GM19023 (cell line): ENCODE data around the gene GET4.
"Not testable (repeated sequence)": the region's sequence is repeated elsewhere in the genome, so short reads cannot be mapped to it uniquely, and the experiment has no call there.

Experiments used
- ATAC-seq: cut with Tn5 transposase; IDR thresholded peaks from one replicate; pipeline ENCODE4 v1.9.1; 2021; ENCODE audit warnings: mild to moderate bottlenecking, moderate library complexity; ENCODE audit not compliant: unreplicated experiment

Gene GET4

DNA sequence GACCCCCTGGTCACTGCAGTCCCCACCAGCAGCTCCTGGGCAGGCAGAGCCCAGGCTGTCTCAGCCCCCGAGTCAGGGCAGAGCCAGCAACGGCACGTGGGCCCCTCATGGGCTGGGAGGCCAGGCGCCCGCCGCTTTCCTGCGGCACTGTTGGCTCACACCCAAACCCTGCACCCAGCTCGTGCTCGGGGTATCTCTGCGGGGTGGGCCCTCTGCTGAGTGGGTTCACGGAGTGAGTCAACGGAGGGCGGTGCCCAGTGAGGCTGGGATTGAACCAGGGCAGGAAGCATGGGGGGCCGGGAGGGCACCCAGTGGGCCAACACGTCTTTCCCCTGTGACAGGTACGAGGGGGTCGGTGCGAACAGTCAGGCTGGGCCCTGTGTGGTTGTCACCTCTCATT is 49.2 kb downstream of the GET4 start:
- ATAC-seq = no peak

DNA sequence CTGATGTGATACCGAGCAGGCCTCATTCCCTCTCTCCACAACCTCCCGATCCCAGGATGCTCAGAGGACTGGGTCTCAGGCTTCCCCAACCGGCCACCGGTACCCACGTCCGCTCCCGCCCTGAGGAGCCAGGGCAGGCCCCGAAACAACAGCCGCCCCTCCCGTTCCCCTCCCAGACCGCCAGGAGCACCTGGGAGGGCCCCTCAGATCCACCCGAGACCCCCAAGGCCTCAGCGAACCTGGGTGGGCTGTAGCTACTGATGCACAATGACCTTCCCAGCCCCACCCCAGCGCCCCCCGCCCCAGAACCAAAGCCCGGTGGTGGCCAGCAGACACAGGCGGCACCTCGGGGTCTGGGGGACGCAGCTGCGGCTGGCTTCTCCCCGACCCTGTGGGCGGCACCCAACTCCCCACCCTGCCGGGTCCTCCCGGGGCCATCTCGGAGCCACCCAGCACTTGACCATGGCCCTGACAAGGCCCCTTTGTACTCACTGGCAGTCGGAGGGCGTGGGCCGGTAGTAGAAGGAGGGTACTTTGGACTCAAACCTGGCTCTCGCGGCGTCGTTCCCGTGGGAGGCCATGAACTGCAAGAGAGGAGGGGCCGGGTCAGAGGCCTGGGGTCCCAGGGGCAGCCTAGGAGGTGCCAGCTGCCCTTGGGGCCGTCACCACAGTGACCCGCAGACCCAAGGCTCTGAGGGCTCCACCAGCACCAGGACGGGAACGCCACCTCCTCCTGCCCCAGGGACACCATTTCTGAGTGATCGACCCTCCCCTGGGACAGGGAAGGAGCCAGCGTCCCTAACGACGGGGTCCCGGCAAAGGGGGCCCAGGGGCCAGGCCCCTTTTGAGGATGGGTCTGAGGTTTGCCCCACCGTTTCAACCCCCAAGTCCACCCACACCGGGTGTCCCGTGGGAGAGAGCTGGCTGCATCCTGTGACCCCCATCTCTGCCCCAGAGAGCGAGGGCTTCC is 50.0 kb downstream of the GET4 start:
- no peak for ATAC-seq

DNA sequence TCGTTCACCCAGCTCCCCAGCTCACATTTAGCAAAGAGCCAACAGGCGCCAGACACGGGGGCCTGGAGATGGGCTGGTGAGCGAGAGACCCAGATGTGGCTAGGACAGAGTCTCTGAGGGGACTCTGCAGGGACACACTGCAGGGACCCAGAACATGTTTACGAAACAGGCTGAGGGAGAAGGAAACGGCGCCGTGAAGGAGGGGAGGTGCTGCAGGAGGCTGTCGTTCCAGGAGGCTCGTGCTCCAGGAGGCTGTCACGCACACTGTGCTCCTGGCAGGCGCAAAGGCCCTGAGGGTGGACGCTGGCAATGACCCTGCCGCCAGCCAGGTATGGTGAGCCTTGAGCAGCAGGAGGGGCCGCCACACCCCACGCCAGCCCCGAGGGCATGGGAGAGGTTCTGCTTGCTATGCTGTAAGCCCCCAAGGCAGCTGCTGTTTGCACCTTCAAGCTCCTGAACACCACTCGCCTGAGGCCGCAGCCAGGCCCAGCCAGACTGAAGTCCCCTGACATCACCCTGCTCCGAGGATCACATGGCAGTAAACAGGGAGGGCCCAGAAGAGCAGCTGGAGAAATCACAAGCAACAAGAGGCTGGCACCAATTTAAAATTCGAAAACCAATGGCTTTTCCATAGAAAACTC is 50.8 kb downstream of the GET4 start:
- no peak for ATAC-seq

DNA sequence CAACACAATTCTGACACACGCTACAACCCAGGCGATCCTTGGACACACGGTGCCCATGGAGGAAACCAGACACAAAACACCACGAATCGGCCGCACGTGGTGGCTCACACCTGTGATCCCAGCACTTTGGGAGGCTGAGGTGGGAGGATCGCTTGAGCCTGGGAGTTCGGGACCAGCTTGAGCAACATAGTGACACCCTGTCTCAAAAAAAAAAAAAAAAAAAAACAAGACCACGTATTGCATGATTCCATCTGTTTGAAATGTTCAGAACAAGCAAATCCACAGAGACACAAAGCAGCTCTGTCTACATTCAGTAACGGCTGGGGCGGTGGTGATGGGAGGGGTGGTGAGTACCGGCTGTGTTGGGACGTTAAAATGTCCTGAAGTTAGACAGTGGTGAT is 53.0 kb downstream of the GET4 start:
- no peak for ATAC-seq

DNA sequence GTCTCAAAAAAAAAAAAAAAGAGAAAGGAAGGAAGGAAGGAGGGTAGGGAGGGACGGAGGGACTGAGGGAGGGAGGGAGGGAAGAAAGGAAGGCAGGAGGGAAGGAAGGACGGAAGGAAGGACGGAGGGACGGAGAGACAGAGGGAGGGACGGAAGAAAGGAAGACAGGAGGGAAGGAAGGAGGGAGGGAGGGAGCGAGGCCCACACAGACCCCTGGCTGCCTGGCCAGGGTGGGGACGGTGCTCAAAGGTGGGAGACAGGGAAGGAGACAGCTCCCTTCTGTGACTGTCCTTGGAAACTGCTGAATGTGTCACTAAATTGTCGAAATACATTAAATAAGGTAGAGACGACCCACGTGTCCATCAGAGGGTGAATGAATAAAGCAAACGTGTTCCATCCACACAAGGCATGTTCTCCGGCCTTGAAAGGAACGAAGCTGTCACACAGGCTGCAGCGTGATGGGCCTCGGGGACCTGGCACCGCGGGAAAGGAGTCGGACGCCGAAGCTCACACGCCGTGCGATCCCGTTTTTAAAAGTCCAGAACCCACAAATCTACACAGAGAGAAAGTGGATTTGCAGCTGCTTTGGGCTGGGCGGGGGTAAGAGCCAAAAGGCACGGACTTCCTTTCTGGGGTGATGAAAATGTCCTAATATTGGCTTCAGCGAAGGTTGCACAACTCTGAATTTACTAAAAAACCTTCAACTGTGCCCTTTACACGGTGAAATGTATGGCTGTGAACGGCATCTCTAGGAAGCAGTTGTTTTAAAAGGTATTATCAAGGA is 54.8 kb downstream of the GET4 start:
- no peak for ATAC-seq

DNA sequence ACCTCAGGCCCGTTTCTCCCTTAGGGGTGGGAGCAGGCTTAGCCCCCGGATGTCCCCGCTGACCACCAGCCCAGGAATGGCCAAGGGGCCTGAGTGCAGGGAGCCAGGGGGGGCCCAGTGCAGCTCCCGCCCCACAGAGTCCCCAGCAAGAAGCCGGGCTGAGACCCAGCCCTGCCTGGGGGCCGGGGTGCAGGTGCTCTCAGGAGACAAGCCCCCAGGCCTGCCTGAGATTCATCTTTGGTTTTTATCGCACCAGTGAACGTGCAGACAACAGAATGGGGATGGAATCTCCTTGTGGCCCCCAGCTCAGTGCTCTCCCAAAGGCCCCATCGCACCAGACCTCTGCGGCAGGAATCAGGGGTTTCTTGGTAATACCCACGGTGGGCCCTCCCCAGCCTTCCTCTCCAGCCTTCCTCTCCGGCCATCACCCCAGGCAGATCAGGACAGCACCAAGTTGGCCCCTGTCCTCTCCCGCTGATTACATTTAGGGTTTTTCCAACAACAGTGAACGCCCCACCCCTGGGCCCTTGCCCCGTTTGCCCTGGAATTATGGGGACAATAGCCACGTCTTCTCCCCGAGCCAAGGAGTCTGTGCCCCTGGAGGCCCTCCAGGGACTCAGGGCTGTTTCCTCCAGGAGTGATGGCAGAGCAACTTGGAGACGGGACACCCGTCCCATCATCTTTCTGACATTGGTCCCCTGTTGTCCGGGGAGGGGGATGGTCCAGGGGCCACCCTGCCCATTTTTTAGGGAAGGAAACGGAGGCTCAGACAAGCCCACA is 55.7 kb downstream of the GET4 start:
- no peak for ATAC-seq

DNA sequence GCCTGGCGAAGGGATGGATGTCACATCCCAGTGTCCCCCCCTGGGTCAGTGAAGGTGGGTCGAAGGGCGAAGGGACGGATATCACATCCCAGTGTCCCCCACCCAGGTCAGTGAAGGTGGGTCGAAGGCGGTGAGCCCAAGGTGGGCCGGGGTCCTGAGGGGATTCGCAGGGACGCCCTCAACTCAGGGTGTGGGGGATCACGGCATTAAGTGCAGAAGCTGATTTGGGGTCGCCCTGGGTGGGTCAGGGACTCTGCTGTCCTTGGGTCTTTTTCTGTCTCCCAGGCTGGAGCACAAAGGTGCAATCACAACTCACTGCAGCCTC is 56.3 kb downstream of the GET4 start:
- ATAC-seq = no peak

DNA sequence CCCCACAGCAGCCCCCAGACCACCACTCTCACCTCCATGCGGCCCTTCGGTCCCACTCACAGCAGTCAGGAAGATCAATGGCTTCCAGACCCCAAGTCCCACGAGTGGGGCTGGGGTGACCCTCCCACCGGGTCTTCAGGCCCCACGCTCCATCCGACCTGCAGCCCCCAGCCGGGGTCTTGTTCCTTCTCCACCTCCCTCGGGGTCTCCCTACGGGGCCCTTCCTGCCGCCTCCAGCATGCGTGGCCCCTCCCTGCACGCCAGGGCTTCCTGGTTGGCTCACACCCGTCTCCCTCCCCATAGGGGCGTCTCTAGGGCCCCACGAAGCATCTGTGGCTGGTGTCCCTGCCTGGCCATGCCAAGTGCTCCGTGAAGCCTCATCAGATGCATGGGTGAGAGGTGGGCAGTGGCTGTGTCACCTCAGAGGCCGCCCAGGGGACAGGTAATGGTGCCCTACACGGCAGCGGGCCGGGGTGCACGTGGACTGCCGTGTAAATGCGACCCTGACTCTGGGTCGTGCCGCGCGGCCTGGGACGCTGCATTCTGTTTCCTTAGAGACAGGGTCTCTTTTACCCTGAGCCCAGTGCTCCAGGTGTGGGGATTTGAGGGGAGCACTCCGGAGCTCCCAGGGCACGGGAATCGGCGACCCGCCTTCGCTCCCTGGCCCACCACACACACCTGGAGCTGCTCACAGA is 58.3 kb downstream of the GET4 start:
- ATAC-seq = no peak

DNA sequence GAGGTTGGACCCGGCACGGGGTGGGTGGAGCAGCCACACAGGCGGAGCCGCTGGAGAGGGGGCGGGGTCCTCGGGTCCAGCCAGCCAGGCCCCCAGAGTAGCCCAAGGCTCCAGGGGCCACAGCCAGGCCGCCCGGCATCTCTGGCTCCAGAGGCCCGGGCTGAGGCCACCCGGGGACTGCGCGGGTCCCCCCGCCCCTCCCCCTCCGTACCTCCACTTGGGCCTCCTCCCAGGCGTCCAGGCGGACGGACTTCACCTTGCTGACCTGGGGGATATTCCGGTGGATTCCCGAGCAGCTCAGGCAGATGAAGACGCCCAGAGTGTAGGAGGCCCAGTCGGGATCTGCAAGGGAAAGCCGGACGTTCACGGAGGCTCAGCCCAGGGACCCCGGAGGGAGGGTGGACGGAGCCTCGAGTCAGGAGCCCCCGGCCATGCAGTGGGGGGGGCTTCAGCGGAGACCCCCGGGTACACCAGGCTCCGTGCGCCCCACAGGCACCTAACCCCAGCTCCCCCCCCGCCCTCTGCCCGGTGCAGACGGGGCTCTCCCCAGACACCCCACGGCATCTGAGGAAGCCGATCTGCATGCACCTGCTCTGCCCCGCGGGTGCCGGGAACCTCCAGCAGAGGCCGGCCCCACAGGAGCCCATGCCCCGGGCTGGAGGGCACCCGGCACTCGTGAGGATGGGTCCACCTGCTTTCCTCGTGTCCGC is 59.0 kb downstream of the GET4 start:
- no peak for ATAC-seq

DNA sequence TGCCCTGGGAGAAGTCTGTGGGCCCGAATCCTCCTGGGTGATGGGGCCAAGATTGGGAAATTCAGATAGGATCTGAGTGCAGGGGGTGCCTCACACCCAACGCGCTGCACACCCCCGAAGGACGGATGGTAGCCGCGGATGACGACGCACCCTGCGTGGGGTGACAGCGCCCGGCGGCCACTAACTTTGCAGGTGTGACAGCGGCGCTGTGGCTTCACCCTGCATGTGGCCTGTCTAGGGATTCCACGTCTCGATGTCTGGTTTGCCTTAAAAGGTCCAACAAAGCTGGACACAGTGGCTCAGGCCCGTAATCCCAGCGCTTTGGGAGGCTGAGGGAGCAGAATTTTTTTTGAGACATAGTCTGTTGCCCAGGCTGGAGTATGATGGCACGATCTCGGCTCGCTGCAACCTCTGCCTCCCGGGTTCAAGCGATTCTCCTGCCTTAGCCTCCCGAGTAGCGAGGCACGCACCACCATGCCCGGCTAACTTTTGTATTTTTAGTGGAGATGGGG is 59.6 kb downstream of the GET4 start:
- no peak for ATAC-seq

DNA sequence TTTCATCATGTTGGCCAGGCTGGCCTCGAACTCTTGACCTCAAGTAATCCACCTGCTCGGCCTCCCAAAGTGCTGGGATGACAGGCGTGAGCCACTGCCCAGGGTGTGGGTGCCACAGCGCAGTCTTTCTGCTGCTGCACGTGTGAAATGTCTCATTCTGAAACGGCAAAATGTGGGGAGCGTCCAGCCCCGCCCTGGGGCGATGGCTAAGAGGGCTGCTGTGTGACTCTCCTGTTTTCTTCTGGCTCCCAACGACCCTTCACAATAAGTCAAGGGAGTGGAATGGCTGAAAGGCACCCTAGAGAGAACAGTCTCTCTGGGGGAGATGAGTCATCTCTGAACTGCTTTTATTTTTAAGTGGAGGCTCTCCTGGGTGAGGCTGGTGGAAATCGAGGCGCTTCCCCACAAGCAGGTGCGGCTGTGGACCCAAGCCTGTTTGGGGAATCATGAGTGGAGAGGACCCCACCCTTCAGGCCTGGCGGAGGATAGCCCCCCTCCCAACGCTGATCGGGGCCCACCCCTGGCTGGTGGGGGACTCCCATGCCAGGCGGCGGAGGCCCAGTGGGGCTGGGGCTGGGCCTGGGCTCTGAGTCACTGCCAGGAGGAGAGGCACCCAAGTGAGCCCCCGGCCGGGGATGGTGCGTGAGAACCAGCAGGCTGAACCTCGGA is 60.2 kb downstream of the GET4 start:
- peak; percentile 74 for ATAC-seq

DNA sequence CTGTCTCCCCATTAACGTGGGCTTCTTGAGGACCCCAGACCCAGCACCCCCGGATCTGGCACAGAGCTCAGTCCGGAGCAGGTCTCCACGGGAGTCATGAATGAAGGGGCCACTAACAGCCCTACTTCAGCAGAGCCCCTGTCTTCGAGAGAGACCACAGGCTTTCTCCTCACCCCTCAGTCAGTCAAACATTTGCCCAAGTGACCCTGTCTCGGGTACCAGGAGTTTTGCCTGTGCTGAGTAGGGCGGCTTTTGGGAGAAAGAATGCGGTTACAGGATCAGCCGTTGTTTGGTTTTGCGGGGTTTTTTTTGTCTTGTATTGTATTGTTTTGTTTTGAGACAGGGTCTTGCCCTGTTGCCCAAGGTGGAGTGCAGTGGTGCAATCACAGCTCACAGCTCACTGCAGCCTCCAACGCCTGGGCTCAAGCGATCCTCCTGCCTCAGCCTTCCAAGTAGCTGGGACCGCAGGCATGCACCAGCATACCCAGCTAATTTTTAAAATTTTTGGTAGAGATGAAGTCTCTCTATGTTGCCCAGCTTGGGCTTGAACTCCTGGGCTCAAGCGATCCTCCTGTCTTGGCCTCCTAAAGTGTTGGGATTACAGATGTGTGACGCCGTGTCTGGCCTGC is 61.6 kb downstream of the GET4 start:
- no peak for ATAC-seq

DNA sequence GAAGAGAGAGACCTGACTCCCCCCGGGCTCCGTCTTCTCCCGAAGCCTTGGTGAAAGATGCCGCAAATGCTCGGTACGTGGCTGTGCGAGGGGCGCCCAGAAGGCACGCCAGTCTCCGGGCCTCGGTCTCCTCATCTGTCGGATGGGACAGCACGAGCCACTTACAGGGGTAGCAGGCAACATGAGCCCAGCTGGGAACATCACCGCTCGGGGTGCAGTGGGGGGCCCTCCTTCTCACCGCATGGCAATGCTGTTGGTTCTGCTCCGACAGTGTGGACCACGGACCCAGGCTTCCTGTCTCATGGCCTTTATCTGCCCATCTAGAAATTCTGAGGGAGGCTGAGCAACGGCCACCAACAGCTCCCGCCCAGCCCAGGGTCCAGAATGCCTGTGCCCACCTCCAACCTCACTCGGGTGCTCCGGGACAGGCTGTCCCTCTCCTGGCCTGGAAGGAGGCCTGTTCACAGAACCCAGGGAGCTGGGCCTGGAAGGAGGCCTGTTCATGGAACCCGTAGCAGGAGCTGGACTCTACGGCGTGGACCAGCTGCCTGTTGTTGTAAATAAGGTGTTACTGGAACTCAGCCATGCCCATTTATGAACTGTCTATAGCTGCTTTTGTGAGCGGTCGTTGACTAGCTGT is 62.3 kb downstream of the GET4 start:
- no peak for ATAC-seq

DNA sequence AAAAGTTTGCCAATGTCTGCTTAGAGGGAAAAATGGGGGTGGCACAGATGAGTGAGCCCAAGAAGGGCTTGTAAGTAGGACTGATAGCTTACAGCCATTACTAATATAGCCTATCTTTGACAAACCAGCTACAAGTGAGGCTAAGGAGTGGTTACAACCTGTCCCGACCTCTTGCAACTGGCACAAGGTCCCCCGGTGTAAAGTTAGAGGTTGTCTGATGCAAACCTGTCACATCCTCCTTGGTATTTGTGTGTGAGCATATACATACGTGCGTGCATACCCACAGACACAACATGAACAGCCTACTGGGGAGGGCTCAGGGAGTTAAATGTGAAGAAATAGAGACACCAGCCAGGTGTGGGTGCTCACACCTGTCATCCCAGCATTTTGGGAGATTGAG is 63.5 kb downstream of the GET4 start:
- ATAC-seq = no peak

DNA sequence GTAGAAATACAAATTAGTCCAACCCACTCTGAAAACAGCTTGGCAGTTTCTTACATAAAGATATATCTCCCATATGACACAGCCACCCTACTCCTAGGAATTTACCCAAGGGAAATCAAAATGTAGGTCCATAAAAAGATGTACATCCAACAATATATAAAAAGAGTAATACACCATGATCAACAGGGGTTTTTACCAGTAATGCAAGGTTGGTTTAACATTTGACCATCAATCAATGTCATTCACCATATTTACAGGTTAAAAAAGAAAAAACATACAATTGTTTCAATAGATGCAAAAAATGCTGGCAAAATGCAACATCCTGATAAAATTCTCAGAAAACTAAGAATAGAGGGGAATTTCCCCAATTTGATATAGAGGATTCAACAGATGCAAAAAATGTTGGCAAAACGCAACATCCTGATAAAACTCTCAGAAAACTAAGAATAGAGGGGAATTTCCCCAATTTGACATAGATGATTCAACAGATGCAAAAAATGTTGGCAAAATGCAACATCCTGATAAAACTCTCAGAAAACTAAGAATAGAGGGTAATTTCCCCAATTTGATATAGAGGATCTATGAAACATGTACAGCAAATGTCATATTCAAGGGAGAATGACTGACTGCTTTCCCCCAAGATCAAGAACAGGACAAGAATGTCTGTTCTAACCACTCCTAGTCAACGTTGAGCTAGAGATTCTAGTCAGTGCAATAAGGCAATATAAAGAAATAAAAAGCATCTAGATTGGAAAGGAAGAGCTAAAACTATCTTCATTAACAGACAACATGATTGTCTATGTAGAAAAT is 64.5 kb downstream of the GET4 start:
- ATAC-seq = no peak

DNA sequence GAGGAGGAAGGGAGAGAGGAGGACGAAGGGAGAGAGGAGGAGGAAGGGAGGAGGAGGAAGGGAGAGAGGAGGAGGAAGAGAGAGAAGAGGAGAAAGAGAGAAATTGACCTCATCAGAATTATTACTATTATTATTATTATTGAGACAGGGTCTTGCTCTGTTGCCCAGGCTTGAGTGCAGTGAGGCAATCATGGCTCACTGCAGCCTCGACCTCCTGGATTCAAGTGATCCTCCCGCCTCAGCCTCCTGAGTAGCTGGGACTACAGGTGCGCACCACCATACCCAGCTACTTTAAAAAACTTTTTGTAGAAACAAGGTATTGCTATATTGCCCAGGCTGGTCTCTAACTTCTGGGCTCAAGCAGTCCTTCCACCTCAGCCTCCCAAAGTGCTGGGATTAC is 67.4 kb downstream of the GET4 start:
- ATAC-seq = not testable (repeated sequence)

DNA sequence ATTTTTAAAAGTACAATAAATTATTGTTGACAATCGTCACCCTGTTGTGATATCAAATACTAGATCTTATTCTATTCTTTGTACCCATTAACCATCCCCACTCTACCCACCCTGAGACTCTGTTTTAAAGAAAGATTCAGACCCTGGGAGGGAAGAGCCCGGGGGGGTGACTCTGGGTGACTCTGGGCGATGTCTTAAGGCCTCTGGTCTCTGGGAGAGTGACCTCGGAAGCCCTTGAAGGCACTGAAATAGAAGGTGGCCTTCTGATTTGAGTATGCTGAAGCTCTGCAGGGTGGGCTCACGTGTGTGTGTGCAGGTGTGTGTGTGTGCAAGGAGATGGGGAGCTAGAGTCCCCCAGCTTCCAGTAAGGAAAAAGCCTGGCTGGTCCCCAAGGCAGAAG is 68.4 kb downstream of the GET4 start:
- ATAC-seq = no peak
